Pancreas (tissue), 10 donors: ENCODE measurements around the gene NSUN7. TPM values are rescaled to one million over a fixed set of nuclear protein-coding genes. Genes with fewer than 3 reads are reported as not detected.
A peak's percentile ranks its signal among the peaks of the same experiment; 100 is the strongest.

Source experiments
- ATAC-seq, 4 donors: fragments of 200-7000 bp; cut with Tn5 transposase; one replicate each; pipeline versions ENCODE4 v1.8.0 to v1.9.1; 2020; ENCODE audit warnings: mild to moderate bottlenecking in 4 of 4, moderate library complexity in 4 of 4
- DNase-seq, 6 donors: peaks; one replicate each; pipeline ENCODE4 v3.0.0-alpha.2; 2020
- FAIRE-seq: peaks from 2 replicates; lab custom pipeline; 2012; peaks lifted over from hg19 to GRCh38; lab: Jason Lieb, UNC
- H3K27ac ChIP-seq, 4 donors: fragments of 200-600 bp; sonication (generic); 1 replicate in 3 of 4; 2 replicates in 1 of 4; pipeline versions ENCODE4 v1.5.0 to v1.8.0; 2020
- H3K27me3 ChIP-seq, 4 donors: fragments of 200-600 bp; one replicate each; pipeline ENCODE4 v1.8.0; 2021
- H3K36me3 ChIP-seq, 3 donors: fragments of 200-600 bp; sonication (generic) in 1 of 3; one replicate each; pipeline versions ENCODE4 v1.5.0 to v1.8.0; 2020 to 2021
- H3K4me1 ChIP-seq, 3 donors: fragments of 200-600 bp; one replicate each; pipeline ENCODE4 v1.8.0; 2021
- H3K4me3 ChIP-seq, 4 donors: fragments of 200-600 bp; sonication (generic) in 2 of 4; one replicate each; pipeline versions ENCODE4 v1.5.0 to v1.8.0; 2020 to 2021
- H3K9me3 ChIP-seq, 4 donors: fragments of 200-600 bp; one replicate each; pipeline ENCODE4 v1.8.0; 2021
- WGBS, 2 donors: extraction: QIAGEN DNeasy Blood & Tissue Kit; methylation state at CpG; one replicate each; pipeline ENCODE4 v1.1.7; 2013; 5-methylcytosine and 5-hydroxymethylcytosine counted together
- intact Hi-C, 3 donors: fragments of 100-400 bp; cut with DNase I; formaldehyde crosslinking; loops; one replicate each; pipeline versions ENCODE4 v1.11.1 to v1.14.2; 2022
- polyA plus RNA-seq, 2 donors: library from polyadenylated mRNA; stranded (reverse); fragments of 200-250 nt; gene quantifications; one replicate each; pipeline ENCODE4 v1.2.3, GENCODE V29; 2013
- total RNA-seq, 6 donors: library from RNA; stranded (reverse); fragmentation: NEBNext Ultra II Directional in 4 of 6; extraction: Animal tissue kit (Norgen Biotek cat#: 25700) in 4 of 6; gene quantifications; one replicate each; pipeline versions ENCODE4 v1.2.1 to v1.2.4, GENCODE V29; 2021 to 2023
- TF ChIP-seq, protein P1 (sequence below), 4 donors: fragments of 200-600 bp; sonication (generic) in 3 of 4; IDR thresholded peaks; one replicate each; pipeline versions ENCODE4 v1.5.0 to v1.8.0; 2021; ENCODE audit warnings: antibody characterized with exemption in 4 of 4
- donor health status: healthy with polysubstance abuse.
- donor health status: DM: no; HTN: no; CAD: no; lungs with moderate emphysema.
- donor health status: DM: no; HTN: no; CAD: no.
- donor health status: control.
- donor health status: control.
- donor health status: Bipolar disorder and iron deficiency.
- donor health status: DM: yes; HTN: yes; CAD: no.
- donor health status: DM: no; HTN: no; CAD: no.
- donor health status: DM: no; HTN: no; CAD: no.
- donor health status: DM: yes; HTN: yes; CAD: no.

NSUN7 gene
- total and polyA plus RNA-seq, 8 donors, result 4.5 to 10.5 (median 6.3) TPM

DNA sequence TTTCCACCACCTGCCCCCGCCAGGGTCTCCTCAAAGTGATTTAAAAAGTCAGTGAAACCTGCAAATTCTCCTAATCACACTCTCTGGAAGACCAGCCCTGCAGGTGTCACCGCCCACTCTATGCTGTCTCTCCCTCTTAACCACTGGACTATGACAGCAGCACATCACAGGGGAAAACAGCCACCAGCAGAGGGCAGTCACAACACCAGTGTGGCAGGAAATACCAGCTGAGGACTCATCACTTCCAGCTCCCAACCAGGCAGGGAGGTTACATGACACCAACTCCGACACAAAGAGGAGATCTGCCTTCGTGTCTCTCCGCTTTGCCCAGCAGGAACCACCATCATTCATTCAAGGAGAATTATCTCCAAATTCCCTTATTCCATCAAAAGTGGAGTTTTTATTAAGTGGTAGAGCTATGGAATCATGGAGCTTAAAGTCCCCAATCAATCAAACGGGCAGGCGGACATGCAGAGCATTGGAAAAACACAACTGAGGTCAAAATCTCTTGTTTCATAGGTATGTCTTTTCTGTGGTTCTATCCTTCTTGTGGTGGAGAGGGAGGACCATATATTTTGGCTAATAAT is 91.3 kb downstream of the NSUN7 start:
- no peaks in the 10 kb centered on the region for H3K9me3 ChIP-seq
- intact Hi-C loops, result loop anchor here in 1 of 3 donors (5.0 kb wide), 1 partner anchor 99 kb away; no protein-coding TSS in a partner anchor

DNA sequence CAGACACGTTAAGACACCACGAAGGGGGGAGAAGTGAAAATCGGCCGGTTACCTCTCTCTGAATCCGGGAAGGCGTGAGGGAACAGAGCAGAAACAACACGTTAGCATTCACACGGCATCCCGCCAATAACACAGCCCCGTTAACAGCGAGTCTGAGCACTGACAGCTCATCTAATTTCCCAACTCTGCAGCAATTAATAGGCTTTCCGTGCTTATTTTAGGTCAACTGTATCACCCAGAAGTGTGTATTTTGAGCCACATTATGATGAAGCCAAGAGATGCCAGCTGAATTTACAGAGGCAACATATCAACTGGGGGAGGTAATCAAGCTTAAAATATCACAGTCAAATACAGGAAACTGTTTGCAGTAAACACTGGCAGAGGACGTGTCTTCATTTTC is 92.6 kb downstream of the NSUN7 start:
- Histone ChIP-seq H3K27ac (no peak overlapping the region), H3K27me3 (no peaks in the 10 kb centered on the region), H3K36me3 (no peaks in the 10 kb centered on the region), H3K4me3 (no peak overlapping the region), H3K4me1 (no peaks in the 10 kb centered on the region), H3K9me3 (no peaks in the 10 kb centered on the region)
- FAIRE-seq (no peak), DNase-seq (no peak), ATAC-seq (peak in 2 of 4 donors; percentile 59 to 64)
- intact Hi-C loops, result loop anchor here in 1 of 3 donors (5.0 kb wide), 1 partner anchor 100 kb away; no protein-coding TSS in a partner anchor
- WGBS, 2 donors, result 77 to 80% methylated on average over 13 of the region's 13 CpGs
- TF ChIP-seq, protein P1, sequence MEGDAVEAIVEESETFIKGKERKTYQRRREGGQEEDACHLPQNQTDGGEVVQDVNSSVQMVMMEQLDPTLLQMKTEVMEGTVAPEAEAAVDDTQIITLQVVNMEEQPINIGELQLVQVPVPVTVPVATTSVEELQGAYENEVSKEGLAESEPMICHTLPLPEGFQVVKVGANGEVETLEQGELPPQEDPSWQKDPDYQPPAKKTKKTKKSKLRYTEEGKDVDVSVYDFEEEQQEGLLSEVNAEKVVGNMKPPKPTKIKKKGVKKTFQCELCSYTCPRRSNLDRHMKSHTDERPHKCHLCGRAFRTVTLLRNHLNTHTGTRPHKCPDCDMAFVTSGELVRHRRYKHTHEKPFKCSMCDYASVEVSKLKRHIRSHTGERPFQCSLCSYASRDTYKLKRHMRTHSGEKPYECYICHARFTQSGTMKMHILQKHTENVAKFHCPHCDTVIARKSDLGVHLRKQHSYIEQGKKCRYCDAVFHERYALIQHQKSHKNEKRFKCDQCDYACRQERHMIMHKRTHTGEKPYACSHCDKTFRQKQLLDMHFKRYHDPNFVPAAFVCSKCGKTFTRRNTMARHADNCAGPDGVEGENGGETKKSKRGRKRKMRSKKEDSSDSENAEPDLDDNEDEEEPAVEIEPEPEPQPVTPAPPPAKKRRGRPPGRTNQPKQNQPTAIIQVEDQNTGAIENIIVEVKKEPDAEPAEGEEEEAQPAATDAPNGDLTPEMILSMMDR (IDR thresholded peaks at IDR 0.05), result no peak

More for the DNA sequence above, 91.3 kb downstream of the NSUN7 start:
- H3K4me3 ChIP-seq, result no peak overlapping the region
- WGBS, 2 donors, result 89 to 92% methylated on average over 7 of the region's 7 CpGs
- no peak for FAIRE-seq
- peak; percentile 48 to 87 (median 83) for ATAC-seq
- H3K36me3 ChIP-seq, result no peaks in the 10 kb centered on the region
- TF ChIP-seq, protein P1 (IDR thresholded peaks at IDR 0.05), result peak; percentile 10 to 50 (median 40)
- no peak overlapping the region for H3K27ac ChIP-seq
- H3K27me3 ChIP-seq, result no peaks in the 10 kb centered on the region
- no peaks in the 10 kb centered on the region for H3K4me1 ChIP-seq
- peak in 5 of 6 donors; percentile 29 to 78 (median 59) for DNase-seq

DNA sequence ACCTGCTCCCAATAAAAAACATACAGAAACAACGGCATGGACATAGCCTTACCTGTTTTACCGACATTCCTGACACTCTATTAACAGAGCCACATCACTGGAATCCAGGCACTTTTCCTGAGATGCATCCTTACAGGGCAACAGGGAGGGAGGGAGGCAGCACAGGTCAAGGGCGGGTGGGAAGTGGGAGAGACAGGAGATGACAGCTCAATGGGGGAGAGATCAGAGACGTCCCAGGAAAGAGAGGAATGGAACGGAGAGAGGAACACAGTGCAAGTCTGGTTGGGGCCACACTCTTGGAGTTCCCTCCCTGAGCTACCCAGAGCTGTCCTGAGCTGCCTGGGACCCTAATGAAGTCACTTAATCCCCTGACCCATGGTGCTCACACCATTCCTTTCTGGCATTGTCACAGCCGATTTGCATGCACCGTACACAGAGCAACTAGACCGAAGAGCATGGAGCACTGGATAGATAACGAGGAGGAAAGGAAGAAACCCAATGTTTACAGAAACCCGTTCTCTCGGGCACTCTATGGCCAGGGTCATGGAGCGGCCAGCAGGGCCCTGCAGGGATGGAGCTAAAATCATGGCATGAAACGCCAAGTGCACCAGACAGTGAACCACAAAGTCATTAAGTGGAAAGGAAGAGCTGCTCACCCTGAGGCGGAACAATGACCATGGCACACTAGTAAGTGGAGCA is 93.1 kb downstream of the NSUN7 start:
- no peak for DNase-seq
- 71 to 73% methylated on average over 14 of the region's 14 CpGs for WGBS, 2 donors
- Histone ChIP-seq H3K4me3 (no peak overlapping the region), H3K4me1 (no peaks in the 10 kb centered on the region), H3K36me3 (no peaks in the 10 kb centered on the region), H3K9me3 (no peaks in the 10 kb centered on the region), H3K27me3 (no peaks in the 10 kb centered on the region), H3K27ac (no peak overlapping the region)
- TF ChIP-seq, protein P1 (IDR thresholded peaks at IDR 0.05), result no peak
- intact Hi-C loops, result loop anchor here in 1 of 3 donors (5.0 kb wide), 1 partner anchor 101 kb away; no protein-coding TSS in a partner anchor
- FAIRE-seq, result no peak
- peak in 2 of 4 donors; percentile 13 to 38 for ATAC-seq

DNA sequence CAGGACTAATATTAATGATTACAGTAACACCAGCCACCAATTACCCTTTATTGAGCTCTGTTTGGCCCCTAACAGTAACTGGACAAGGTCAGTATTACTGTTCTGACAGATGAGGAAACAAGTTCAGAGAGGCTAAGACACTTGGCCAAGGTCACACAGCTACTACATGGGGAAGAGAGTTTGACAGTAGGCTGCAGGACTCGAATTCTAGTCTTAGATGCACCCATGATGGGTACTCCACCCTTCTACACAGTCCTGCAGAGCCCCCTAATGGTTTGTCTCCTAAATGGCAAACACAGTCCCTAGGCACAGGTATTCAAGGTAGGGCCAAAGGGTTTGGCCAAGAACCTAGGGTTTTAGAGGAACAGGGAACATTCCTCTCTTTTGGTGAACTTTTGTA is 93.9 kb downstream of the NSUN7 start:
- H3K36me3 ChIP-seq, result no peaks in the 10 kb centered on the region
- H3K4me1 ChIP-seq, result no peaks in the 10 kb centered on the region
- intact Hi-C loops, result loop anchor here in 1 of 3 donors (5.0 kb wide), 1 partner anchor 101 kb away; no protein-coding TSS in a partner anchor
- WGBS, 2 donors, result 76 to 77% methylated on average over 1 of the region's 1 CpG
- H3K27me3 ChIP-seq, result no peaks in the 10 kb centered on the region
- H3K9me3 ChIP-seq, result no peaks in the 10 kb centered on the region
- DNase-seq, result no peak
- TF ChIP-seq, protein P1 (IDR thresholded peaks at IDR 0.05), result no peak
- no peak overlapping the region for H3K4me3 ChIP-seq
- peak in 1 of 4 donors; percentile 32 for ATAC-seq
- no peak overlapping the region for H3K27ac ChIP-seq
- FAIRE-seq, result no peak
